Ishikawa (cell line): Measurements from ENCODE around the gene MN1.

Source experiments
- CEBPB ChIP-seq: IDR thresholded peaks from 2 replicates; pipeline ENCODE4 v1.6.1; 2012
- CREB1 ChIP-seq: IDR thresholded peaks from 2 replicates; pipeline ENCODE4 v1.6.1; 2012; ENCODE audit warnings: low read depth
- EGR1 ChIP-seq: IDR thresholded peaks from 2 replicates; pipeline ENCODE4 v1.6.1; 2012
- EP300 ChIP-seq: IDR thresholded peaks from 2 replicates; pipeline ENCODE4 v1.6.1; 2012; ENCODE audit warnings: borderline replicate concordance
- FOXM1 ChIP-seq: IDR thresholded peaks from 2 replicates; pipeline ENCODE4 v1.6.1; 2012; ENCODE audit warnings: low read depth, borderline replicate concordance
- MAX ChIP-seq: IDR thresholded peaks from 2 replicates; pipeline ENCODE4 v1.6.1; 2012
- NFIC ChIP-seq: IDR thresholded peaks from 2 replicates; pipeline ENCODE4 v1.6.1; 2012
- RAD21 ChIP-seq: IDR thresholded peaks from 2 replicates; pipeline ENCODE4 v1.6.1; 2012; ENCODE audit warnings: low read depth
- TAF1 ChIP-seq: IDR thresholded peaks from 2 replicates; pipeline ENCODE4 v1.6.1; 2012; ENCODE audit warnings: low read depth, mild to moderate bottlenecking
- TCF12 ChIP-seq: IDR thresholded peaks from 2 replicates; pipeline ENCODE4 v1.6.1; 2012; ENCODE audit warnings: low read depth
- TEAD4 ChIP-seq: IDR thresholded peaks from 2 replicates; pipeline ENCODE4 v1.6.1; 2012
- YY1 ChIP-seq: IDR thresholded peaks from 2 replicates; pipeline ENCODE4 v1.6.1; 2012; ENCODE audit warnings: low read depth
- ZBTB7A ChIP-seq: IDR thresholded peaks from 2 replicates; pipeline ENCODE4 v1.6.1; 2012; ENCODE audit warnings: low read depth
- TF ChIP-seq, protein P1 (sequence below): IDR thresholded peaks from 2 replicates; pipeline ENCODE4 v1.6.1; 2012; ENCODE audit warnings: low read depth, mild to moderate bottlenecking
- TF ChIP-seq, protein P2 (sequence below): IDR thresholded peaks from 2 replicates; pipeline ENCODE4 v1.6.1; 2012

The MN1 gene

DNA sequence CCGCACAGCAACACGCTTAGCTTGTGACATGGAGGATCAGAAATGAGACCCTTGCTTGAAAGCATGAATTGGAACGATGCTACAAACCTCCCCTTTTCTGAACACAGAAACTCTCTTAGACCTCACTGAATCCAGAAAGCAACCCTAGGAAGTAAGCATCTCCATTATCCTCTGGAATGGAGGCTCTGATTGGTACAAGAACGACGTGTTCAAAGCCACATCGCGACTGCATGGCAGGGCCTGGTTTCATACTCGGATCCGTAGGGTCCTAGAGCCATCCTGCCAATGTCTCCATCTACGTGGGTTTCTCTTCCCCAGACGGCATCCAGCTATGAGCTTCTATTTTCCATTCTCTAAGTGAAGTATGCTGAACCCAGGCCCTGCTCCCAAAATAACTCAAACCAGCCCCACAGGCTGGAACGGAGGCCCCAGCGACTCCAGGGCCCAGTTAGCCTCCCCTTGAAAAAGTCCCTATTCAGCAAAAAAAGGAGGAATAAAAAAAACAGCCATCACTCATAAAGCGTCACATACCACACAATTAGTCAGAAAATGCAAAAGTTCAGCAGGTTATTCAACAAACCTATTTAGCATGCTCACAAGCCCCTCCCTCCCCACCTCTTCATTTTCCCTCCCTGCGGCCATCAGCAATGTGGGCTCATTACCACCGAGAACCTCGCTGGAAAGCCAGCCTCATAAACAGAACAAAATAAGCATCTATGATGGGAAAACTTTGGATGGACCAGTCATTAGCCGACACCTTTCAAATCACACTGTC lies 7.1 kb upstream of the MN1 start:
- no peak for TF ChIP-seq YY1
- TF ChIP-seq, protein P1, sequence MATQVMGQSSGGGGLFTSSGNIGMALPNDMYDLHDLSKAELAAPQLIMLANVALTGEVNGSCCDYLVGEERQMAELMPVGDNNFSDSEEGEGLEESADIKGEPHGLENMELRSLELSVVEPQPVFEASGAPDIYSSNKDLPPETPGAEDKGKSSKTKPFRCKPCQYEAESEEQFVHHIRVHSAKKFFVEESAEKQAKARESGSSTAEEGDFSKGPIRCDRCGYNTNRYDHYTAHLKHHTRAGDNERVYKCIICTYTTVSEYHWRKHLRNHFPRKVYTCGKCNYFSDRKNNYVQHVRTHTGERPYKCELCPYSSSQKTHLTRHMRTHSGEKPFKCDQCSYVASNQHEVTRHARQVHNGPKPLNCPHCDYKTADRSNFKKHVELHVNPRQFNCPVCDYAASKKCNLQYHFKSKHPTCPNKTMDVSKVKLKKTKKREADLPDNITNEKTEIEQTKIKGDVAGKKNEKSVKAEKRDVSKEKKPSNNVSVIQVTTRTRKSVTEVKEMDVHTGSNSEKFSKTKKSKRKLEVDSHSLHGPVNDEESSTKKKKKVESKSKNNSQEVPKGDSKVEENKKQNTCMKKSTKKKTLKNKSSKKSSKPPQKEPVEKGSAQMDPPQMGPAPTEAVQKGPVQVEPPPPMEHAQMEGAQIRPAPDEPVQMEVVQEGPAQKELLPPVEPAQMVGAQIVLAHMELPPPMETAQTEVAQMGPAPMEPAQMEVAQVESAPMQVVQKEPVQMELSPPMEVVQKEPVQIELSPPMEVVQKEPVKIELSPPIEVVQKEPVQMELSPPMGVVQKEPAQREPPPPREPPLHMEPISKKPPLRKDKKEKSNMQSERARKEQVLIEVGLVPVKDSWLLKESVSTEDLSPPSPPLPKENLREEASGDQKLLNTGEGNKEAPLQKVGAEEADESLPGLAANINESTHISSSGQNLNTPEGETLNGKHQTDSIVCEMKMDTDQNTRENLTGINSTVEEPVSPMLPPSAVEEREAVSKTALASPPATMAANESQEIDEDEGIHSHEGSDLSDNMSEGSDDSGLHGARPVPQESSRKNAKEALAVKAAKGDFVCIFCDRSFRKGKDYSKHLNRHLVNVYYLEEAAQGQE = no peak
- TF ChIP-seq NFIC = no peak
- no peak for TF ChIP-seq CEBPB
- TF ChIP-seq TEAD4 = no peak
- TF ChIP-seq TCF12 = no peak
- no peak for TF ChIP-seq FOXM1
- no peak for TF ChIP-seq EGR1
- no peak for TF ChIP-seq RAD21
- no peak for TF ChIP-seq MAX
- TF ChIP-seq ZBTB7A = no peak
- TF ChIP-seq, protein P2, sequence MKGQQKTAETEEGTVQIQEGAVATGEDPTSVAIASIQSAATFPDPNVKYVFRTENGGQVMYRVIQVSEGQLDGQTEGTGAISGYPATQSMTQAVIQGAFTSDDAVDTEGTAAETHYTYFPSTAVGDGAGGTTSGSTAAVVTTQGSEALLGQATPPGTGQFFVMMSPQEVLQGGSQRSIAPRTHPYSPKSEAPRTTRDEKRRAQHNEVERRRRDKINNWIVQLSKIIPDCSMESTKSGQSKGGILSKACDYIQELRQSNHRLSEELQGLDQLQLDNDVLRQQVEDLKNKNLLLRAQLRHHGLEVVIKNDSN = no peak
- no peak for TF ChIP-seq TAF1
- no peak for TF ChIP-seq CREB1
- TF ChIP-seq EP300 = no peak

DNA sequence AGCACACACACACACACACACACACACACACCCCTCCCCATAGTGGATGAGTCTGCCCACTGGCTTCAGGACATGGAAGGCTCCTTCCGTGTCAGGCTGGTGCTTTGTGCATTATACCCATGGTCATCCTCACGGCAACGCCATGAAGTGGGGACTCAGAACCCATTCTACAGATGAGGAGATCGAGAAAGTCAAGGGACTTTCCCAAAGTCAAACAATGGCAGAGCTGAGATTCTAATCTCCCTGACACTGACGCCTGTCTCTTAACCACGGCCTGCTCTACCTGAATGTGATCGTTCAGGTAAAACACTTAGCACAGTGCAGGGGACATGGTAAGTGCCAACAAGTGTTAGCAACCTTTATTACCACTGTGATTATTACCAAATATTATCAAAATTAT lies 4.3 kb upstream of the MN1 start:
- TF ChIP-seq CEBPB (no peak), TAF1 (no peak), EP300 (no peak), EGR1 (no peak), TCF12 (no peak)
- TF ChIP-seq, protein P1 = no peak
- TF ChIP-seq, protein P2 = no peak

DNA sequence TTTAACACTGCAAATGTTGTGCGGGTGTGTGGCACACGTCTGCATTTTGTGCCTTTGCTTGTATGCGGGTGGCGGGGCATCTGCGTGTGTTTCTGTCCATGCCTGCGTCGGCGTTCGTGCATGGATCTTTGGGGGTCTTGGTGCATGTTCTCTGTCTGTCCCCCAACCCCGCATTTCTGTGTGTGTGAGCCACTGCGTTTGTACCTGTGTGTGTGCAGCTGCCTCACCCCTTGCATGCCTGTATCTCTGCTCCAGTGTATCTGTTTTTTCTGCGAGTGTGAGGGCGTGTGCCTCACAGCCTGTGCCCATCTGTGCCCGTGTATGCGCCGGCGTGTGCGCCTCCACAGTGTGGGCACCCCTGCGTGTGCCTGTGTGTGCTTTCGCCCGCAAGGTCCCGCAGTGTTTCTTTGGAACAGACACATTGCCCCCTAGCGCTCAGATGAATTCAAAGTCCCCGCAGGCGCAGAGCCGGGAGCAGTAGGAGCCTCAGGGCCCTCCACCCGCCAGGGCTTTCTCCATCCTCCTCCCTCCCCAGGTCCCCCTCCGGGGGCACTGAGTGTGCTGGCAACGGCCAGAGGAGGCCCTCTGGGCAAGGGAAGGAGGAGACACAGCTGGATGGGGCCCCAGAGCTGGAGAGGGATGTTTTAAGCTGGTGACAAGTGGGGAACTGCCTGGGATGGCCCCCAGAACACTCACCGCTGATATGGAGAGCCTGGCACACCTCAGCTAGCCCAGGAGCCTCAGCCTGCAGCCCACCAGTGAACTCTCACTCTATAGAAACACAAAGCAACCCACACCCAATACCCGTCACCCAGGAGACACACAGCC lies 3.1 kb upstream of the MN1 start:
- TF ChIP-seq, protein P2 = no peak
- TF ChIP-seq, protein P1 = no peak
- TF ChIP-seq MAX (no peak), CEBPB (no peak), ZBTB7A (no peak), RAD21 (peak; percentile 91), TAF1 (no peak)

DNA sequence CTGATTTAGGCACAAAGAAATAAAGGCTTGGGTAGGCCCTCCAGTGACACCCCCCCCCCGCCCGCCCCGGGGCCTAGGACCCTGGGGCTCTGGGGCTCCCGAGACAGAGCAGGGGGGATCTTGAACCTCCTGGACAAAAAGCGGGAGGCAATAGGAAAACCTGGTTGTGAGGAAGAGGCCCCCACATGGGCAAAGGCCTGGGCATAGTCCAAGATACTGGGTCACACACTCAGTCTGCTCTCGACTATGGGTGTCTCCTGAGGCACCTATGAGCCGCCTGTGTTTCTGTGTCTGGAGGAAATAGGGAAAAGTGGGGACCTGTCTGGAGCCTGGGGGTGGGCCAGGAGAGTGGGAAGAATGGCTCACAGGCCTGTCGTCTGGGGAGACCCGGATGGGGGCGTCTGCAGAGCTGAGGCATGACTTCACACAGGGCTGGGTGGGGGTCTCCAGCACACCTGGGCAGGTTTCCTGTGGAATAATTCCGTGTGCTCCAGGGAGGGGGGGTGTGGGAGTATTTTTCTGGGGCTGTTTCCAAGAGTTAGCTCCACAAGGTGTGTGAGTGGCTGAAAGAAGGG lies 2.4 kb upstream of the MN1 start:
- no peak for TF ChIP-seq NFIC
- TF ChIP-seq, protein P2 = no peak
- no peak for TF ChIP-seq FOXM1
- no peak for TF ChIP-seq RAD21
- TF ChIP-seq TEAD4 = no peak
